Right lobe of liver (tissue), 4 donors: Measurements from ENCODE around the gene MBNL2.

ENCODE experiments used
- POLR2A ChIP-seq: fragments of 450-650 bp; IDR thresholded peaks from one replicate; pipeline ENCODE4 v1.6.1; 2017; ENCODE audit warnings: antibody characterized with exemption, mild to moderate bottlenecking
- TF ChIP-seq, protein P1 (sequence below), 4 donors: fragments of 200-600 bp in 3 of 4; fragments of 450-650 bp in 1 of 4; IDR thresholded peaks; one replicate each; pipeline versions ENCODE4 v1.5.1 to v1.8.0; 2016 to 2022; ENCODE audit warnings: antibody characterized with exemption in 4 of 4, mild to moderate bottlenecking in 2 of 4
- donor health status: DM: no; HTN: no; CAD: no.
- donor health status: DM: no; HTN: no; CAD: no.
- donor health status: DM: no; HTN: yes; CAD: no.

DNA sequence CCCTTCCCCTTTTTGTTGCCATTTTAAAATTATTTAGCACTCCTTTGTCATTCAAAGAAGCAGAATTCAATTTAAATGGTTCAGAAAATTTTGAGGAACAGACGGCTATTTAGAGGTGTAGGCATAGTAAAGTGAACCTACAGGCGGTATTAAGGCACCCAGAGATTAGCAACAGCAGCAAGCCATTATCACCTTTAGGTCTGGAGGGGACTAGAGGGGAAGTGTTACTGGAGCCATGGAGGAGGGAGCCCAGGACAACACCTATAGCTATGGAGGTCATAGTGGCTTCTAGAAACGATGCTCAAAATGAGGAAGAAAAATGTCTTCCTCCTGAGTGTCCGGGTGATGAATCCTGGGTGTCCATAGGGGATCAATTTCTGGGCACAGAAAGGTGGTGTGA lies 25.8 kb upstream of the MBNL2 start:
- TF ChIP-seq POLR2A = no peak
- TF ChIP-seq, protein P1, sequence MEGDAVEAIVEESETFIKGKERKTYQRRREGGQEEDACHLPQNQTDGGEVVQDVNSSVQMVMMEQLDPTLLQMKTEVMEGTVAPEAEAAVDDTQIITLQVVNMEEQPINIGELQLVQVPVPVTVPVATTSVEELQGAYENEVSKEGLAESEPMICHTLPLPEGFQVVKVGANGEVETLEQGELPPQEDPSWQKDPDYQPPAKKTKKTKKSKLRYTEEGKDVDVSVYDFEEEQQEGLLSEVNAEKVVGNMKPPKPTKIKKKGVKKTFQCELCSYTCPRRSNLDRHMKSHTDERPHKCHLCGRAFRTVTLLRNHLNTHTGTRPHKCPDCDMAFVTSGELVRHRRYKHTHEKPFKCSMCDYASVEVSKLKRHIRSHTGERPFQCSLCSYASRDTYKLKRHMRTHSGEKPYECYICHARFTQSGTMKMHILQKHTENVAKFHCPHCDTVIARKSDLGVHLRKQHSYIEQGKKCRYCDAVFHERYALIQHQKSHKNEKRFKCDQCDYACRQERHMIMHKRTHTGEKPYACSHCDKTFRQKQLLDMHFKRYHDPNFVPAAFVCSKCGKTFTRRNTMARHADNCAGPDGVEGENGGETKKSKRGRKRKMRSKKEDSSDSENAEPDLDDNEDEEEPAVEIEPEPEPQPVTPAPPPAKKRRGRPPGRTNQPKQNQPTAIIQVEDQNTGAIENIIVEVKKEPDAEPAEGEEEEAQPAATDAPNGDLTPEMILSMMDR (IDR thresholded peaks at IDR 0.05) = no peak
